22Rv1 (cell line): ENCODE measurements around the gene TMEM158.
A peak's percentile ranks its signal among the peaks of the same experiment; 100 is the strongest.

Experiments used
- H3K27ac ChIP-seq: fragments of 450-650 bp; 2 replicates; pipeline ENCODE4 v1.5.1; 2017
- ZFX ChIP-seq: fragments of 450-650 bp; IDR thresholded peaks from 2 replicates; pipeline ENCODE4 v1.6.1; 2017; ENCODE audit warnings: antibody characterized with exemption, borderline replicate concordance
- TF ChIP-seq, protein P1 (sequence below): fragments of 450-650 bp; IDR thresholded peaks from 2 replicates; pipeline ENCODE4 v1.5.1; 2017; ENCODE audit warnings: mild to moderate bottlenecking

TMEM158 gene

DNA sequence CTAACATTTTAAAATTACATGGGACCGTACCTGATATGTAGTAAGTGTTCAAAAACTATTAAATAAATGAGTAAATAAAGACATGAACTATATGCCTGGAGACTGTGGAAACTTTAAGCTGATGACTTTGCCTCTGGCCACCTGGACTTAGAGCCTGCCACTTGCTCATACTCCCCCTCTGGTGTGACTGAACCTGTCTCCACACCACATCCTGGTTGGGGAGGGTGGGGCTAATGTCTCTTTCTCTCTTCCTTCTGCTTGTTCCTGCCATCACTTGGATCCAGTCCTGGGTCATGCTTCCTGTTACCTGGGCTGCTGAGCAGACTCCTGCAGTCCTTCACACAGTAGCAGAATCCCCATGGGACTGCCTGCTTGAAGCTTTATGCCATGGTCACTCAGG, 8.2 kb upstream of the TMEM158 start:
- no peak for TF ChIP-seq ZFX
- TF ChIP-seq, protein P1, sequence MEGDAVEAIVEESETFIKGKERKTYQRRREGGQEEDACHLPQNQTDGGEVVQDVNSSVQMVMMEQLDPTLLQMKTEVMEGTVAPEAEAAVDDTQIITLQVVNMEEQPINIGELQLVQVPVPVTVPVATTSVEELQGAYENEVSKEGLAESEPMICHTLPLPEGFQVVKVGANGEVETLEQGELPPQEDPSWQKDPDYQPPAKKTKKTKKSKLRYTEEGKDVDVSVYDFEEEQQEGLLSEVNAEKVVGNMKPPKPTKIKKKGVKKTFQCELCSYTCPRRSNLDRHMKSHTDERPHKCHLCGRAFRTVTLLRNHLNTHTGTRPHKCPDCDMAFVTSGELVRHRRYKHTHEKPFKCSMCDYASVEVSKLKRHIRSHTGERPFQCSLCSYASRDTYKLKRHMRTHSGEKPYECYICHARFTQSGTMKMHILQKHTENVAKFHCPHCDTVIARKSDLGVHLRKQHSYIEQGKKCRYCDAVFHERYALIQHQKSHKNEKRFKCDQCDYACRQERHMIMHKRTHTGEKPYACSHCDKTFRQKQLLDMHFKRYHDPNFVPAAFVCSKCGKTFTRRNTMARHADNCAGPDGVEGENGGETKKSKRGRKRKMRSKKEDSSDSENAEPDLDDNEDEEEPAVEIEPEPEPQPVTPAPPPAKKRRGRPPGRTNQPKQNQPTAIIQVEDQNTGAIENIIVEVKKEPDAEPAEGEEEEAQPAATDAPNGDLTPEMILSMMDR = no peak
- no peak overlapping the region for H3K27ac ChIP-seq

DNA sequence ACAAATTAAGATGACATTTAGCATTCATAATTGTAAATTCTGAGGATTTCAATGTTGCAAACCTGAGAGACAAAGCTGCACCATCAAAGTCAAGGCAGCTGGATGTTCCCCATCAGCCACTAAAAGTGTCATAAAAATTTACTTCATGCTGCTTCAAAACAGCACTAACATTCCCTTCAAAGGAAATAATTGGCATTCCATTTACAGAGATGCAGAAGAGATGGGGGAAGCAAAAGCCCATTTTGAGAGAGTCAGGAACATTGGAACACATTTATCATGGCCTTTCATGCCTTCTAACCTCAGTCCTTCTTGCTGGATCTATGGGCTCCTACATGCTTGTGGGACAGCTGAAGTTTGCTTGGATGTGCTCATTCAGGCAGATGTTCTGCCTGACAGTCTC, 6.4 kb upstream of the TMEM158 start:
- no peak overlapping the region for H3K27ac ChIP-seq
- no peak for TF ChIP-seq ZFX
- TF ChIP-seq, protein P1 = no peak

DNA sequence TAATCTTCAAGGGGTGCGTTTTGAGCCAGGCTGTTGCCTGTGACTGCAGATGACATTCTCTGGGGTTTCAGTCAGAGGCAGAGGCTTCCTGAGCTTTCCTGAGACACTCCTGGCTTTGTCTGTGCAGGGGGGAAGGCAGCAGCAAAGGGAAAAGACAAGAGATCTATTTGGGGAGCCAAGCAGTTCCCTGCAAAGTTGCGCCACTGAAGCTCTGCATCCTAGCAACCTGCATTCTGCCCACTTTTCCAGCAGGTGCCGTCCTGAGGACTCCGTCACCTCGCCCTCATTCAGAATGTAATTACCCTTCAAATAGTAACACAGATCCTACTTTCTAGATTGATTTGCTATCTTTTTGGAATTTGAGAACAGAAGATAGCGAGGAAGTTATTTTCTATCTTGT, 1.9 kb upstream of the TMEM158 start:
- TF ChIP-seq, protein P1 = no peak
- no peak for TF ChIP-seq ZFX

DNA sequence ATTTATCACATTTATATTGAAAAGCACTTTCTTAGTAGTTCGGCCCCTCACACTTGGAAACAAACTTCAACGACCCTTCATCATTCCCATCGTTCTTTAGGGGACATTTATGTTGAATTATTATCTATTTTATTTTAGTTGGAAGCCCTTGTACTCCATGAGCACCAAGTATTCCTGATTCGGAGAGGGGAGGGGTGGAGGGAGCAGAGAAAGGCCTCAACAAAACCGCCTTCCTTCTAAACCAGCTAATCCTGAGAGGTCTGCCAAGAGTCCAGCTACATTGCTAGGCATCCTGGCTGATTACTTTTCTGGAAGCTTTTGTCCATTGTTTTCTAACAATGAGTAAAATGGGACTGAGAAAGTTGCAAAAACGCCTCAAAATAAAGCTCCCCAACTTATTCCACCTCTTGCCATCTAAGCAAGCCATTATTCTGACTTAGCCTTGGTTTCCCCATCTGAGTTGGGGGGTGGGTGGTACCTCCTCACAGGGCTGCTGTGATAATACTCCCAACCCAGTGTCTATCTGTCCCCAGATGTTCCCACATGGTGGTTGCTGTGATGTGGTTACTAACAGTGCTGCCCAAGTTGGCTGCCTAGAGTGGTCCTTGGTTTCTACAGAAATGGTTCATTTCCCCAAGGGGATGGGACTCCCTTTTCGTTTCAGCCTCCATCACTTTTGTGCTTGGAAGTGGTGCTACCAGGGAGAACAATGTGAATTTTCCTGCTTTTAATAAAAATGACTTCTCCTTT, 1.2 kb upstream of the TMEM158 start:
- no peak overlapping the region for H3K27ac ChIP-seq
- TF ChIP-seq, protein P1 = no peak
- TF ChIP-seq ZFX = no peak

More for the DNA sequence above, 1.9 kb upstream of the TMEM158 start:
- no peak overlapping the region for H3K27ac ChIP-seq

DNA sequence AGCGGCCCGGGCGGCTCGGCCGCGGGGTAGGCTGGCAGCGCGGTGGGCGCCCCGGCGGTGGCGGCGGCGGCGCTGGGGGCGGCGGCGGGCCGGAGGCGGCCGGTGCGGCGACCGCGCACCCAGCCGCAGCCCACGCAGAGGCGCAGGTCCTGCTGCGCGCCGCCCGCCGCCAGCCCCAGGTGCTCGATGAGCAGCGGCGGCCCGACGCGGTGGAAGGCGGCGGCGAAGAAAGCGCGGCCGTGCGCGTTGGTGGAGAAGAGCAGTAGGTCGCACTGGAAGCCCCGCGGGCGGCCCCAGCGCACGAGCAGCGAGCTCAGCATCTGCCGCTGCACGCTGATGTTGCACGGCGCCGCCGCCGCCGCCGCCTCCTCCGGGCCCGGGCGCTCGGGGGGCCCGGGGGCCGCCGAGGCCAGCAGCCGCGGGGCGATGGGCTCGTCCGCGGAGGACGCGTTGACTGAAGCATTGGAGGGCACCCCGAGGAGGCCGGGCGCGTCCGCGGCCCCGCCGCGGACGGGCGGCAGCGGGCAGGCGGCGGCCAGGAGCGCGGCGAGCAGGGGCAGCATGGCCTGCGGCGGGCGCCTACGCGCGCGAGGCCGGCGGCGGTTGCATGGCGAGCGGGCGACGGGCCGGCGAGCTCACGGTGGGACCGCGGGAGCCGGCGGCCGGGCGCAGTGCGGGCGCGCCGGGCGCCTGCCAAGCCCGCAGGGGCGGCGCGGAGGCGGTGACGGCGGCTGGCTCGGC, 452 bp downstream of the TMEM158 start:
- no peak for TF ChIP-seq ZFX
- TF ChIP-seq, protein P1 = peak; percentile 52
- no peak overlapping the region for H3K27ac ChIP-seq

DNA sequence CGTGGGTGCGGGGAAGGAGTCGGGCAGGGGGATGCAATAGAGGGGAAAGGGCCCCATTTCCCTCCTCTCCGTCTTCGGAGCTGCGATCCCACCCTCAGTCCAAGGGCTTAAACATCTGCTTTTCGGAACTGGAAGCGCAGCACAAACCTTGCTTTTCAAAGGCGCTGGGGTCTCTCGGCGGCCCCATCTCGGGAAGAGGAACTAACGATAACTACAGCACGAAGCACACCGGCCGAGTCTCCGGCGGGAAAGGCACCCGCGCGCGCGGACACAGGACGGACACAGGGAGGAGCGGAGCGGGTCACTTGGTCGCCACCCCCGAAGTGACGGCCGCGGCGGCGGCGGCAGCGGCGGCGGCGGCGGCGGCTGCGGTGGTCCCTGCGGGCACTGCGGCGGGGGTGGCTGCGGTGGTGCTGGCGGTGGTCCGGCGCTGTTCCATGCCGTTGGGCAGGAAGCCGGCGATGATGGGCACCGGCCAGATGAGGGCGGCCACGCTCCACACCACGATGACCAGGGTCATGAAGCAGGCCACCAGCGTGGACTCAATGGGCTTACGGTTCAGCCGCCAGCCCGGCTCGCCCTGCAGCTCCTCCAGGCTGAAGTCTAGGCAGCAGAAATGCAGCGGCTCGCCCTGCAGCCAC, 1.1 kb downstream of the TMEM158 start:
- TF ChIP-seq, protein P1 = peak; percentile 79
- no peak for TF ChIP-seq ZFX
- H3K27ac ChIP-seq = no peak overlapping the region
